A673 (cell line): ENCODE measurements around the gene AUP1. TPM values are rescaled to one million over a fixed set of nuclear protein-coding genes. Genes with fewer than 3 reads are reported as not detected.

Experiments
- BruUV-seq: library from RNA; stranded (reverse); fragments of 400-500 nt; replicated peaks from 2 replicates; lab custom pipeline; 2021; lab: Mats Ljungman, UMichigan
- CTCF ChIA-PET: fragments of 300-600 bp; sonication (Branson Sonifier 250); formaldehyde crosslinking; loops from one replicate; lab custom pipeline; 2022; ENCODE audit warnings: antibody characterized with exemption; lab: Charles Lee
- POLR2A ChIA-PET: fragments of 300-600 bp; sonication (Branson Sonifier 250); formaldehyde crosslinking; loops from one replicate; lab custom pipeline; 2022; ENCODE audit warnings: antibody characterized with exemption; ENCODE audit not compliant: low non-redundant PET; lab: Charles Lee
- DNase-seq: peaks from one replicate; pipeline ENCODE4 v3.0.0-alpha.2; 2015; ENCODE audit warnings: low spot score
- H3K27ac ChIP-seq: fragments of 200-600 bp; sonication (generic); 2 replicates; pipeline ENCODE4 v1.5.1; 2016; ENCODE audit warnings: mixed run types, low read depth, mild to moderate bottlenecking, mixed read lengths, antibody characterized with exemption, low read length; ENCODE audit not compliant: poor library complexity, severe bottlenecking
- H3K27me3 ChIP-seq: fragments of 200-600 bp; sonication (generic); replicated peaks from 2 replicates; pipeline ENCODE4 v1.6.1; 2017; ENCODE audit warnings: mixed run types, low read depth, mild to moderate bottlenecking, mixed read lengths, antibody characterized with exemption, low read length; ENCODE audit not compliant: insufficient read depth, poor library complexity
- H3K36me3 ChIP-seq: fragments of 200-600 bp; sonication (generic); 2 replicates; pipeline ENCODE4 v1.6.1; 2016; ENCODE audit warnings: mixed run types, mild to moderate bottlenecking, mixed read lengths, antibody characterized with exemption, low read length; ENCODE audit not compliant: insufficient read depth, poor library complexity, severe bottlenecking
- H3K4me1 ChIP-seq: fragments of 200-600 bp; sonication (generic); 2 replicates; pipeline ENCODE4 v1.6.1; 2017; ENCODE audit warnings: mixed run types, mild to moderate bottlenecking, mixed read lengths, antibody characterized with exemption, low read length; ENCODE audit not compliant: insufficient read depth, poor library complexity, severe bottlenecking
- H3K4me3 ChIP-seq: fragments of 200-600 bp; sonication (generic); 2 replicates; pipeline ENCODE4 v1.5.1; 2016; ENCODE audit warnings: low read depth, mixed run types, mild to moderate bottlenecking, mixed read lengths, low read length; ENCODE audit not compliant: poor library complexity, severe bottlenecking
- H3K9me3 ChIP-seq: fragments of 200-600 bp; sonication (generic); 2 replicates; pipeline ENCODE4 v1.6.1; 2016; ENCODE audit warnings: mixed run types, low read depth, mild to moderate bottlenecking, mixed read lengths, antibody characterized with exemption, low read length; ENCODE audit not compliant: poor library complexity, severe bottlenecking
- CTCF ChIP-seq: fragments of 300-800, 200-600 bp; sonication (generic); conservative IDR thresholded peaks from 2 replicates; pipeline ENCODE4 v1.5.1; 2017; ENCODE audit warnings: low read depth, mild to moderate bottlenecking, antibody characterized with exemption, low read length, moderate library complexity, mixed read lengths
- EZH2 ChIP-seq: fragments of 200-600 bp; sonication (generic); IDR thresholded peaks from 2 replicates; pipeline ENCODE4 v1.6.1; 2017; ENCODE audit warnings: borderline replicate concordance, low read depth, mild to moderate bottlenecking, mixed read lengths, antibody characterized with exemption, low read length; ENCODE audit not compliant: poor library complexity, severe bottlenecking
- intact Hi-C: fragments of 100-400 bp; cut with micrococcal nuclease; formaldehyde crosslinking; loops from one replicate; pipeline ENCODE4 v1.10.0; 2022; ENCODE audit not compliant: unreplicated experiment
- total RNA-seq: library from RNA; stranded (reverse); gene quantifications from 2 replicates; pipeline ENCODE4 v1.2.3, GENCODE V29; 2021

AUP1 gene
- total RNA-seq, 1 experiment from 2014 or later: 126 TPM

DNA sequence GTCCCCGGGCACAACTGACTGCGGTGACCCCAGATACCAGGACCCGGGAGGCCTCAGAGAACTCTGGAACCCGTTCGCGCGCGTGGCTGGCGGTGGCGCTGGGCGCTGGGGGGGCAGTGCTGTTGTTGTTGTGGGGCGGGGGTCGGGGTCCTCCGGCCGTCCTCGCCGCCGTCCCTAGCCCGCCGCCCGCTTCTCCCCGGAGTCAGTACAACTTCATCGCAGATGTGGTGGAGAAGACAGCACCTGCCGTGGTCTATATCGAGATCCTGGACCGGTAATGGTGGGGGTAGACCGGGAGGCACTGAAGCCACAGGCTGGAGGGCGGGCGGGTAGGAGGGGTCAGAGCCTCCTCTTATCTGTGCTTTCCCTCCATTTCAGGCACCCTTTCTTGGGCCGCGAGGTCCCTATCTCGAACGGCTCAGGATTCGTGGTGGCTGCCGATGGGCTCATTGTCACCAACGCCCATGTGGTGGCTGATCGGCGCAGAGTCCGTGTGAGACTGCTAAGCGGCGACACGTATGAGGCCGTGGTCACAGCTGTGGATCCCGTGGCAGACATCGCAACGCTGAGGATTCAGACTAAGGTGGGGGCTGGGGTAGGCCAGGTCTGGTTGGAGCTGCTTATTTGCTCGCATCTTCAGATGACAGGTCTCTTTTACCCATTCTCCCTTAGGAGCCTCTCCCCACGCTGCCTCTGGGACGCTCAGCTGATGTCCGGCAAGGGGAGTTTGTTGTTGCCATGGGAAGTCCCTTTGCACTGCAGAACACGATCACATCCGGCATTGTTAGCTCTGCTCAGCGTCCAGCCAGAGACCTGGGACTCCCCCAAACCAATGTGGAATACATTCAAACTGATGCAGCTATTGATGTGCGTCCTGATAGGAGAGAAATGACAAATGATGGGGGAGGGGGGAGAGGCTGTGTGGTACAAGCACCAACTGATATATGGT, 1.0 kb upstream of the AUP1 start:
- Histone ChIP-seq H3K36me3 (peaks cover 30% of the 10 kb centered on the region), H3K4me3 (peak overlapping the region; percentile 97), H3K4me1 (peaks cover 16% of the 10 kb centered on the region), H3K9me3 (no peaks in the 10 kb centered on the region), H3K27me3 (no peaks in the 10 kb centered on the region), H3K27ac (peak overlapping the region; percentile 91)
- TF ChIP-seq CTCF (no peak), EZH2 (no peak)
- no TSS peak for BruUV-seq
- DNase-seq: peak; percentile 42
- POLR2A ChIA-PET: interaction anchor here (0.5 kb wide), 1 partner anchor 56 kb away, joined by 7 read pairs; no protein-coding TSS in a partner anchor
- intact Hi-C loops: loop anchor here (5.0 to 10.0 kb wide), 2 partner anchors 196 to 278 kb away; no protein-coding TSS in a partner anchor
- CTCF ChIA-PET: no interaction called here

- H3K27ac ChIP-seq: peak overlapping the region; percentile 91
- intact Hi-C loops: loop anchor here (2.0 kb wide), 2 partner anchors 22 to 46 kb away; partner anchors contain the start of genes CCDC142, PCGF1 and TTC31
- peaks cover 30% of the 10 kb centered on the region for H3K36me3 ChIP-seq
- ChIA-PET POLR2A (no interaction called here), CTCF (no interaction called here)
- no peak for TF ChIP-seq CTCF
- TF ChIP-seq EZH2: no peak
- H3K4me1 ChIP-seq: peaks cover 16% of the 10 kb centered on the region
- no peak for DNase-seq
- H3K4me3 ChIP-seq: peak overlapping the region; percentile 97
- no peaks in the 10 kb centered on the region for H3K9me3 ChIP-seq
- no peaks in the 10 kb centered on the region for H3K27me3 ChIP-seq
- BruUV-seq: no TSS peak
These were observed 728 bp downstream of the AUP1 start for GRCh38 chr2:74528600-74529356.

- Histone ChIP-seq H3K4me3 (no peak overlapping the region), H3K27me3 (no peaks in the 10 kb centered on the region), H3K9me3 (no peaks in the 10 kb centered on the region), H3K27ac (no peak overlapping the region), H3K4me1 (peaks cover 16% of the 10 kb centered on the region), H3K36me3 (peaks cover 28% of the 10 kb centered on the region)
- no peak for DNase-seq
- TF ChIP-seq CTCF: no peak
- TF ChIP-seq EZH2: no peak
- POLR2A ChIA-PET: no interaction called here
- CTCF ChIA-PET: no interaction called here
- TSS peak; percentile 70 for BruUV-seq
- intact Hi-C loops: loop anchor here (2.0 kb wide), 2 partner anchors 21 to 45 kb away; partner anchors contain the start of genes CCDC142, PCGF1 and TTC31
These were observed 1.8 kb downstream of the AUP1 start for GRCh38 chr2:74527741-74528140.
